Fibroblast of lung (primary cell): ENCODE measurements around the gene CCM2L.

Experiments
- EZH2 ChIP-seq: IDR thresholded peaks from 2 replicates; pipeline ENCODE4 v1.5.1; 2012; ENCODE audit warnings: low read length, control low read depth, mild to moderate bottlenecking; ENCODE audit errors: missing control alignments
- TF ChIP-seq, protein P1 (sequence below), 2 donors: IDR thresholded peaks in 1 of 2; conservative IDR thresholded peaks in 1 of 2; 1 replicate in 1 of 2; 2 replicates in 1 of 2; pipeline ENCODE4 v1.5.1; 2011 to 2012; ENCODE audit warnings: low read length in 2 of 2, control low read depth in 1 of 2, inconsistent platforms in 1 of 2, low read depth in 1 of 2, mild to moderate bottlenecking in 1 of 2

DNA sequence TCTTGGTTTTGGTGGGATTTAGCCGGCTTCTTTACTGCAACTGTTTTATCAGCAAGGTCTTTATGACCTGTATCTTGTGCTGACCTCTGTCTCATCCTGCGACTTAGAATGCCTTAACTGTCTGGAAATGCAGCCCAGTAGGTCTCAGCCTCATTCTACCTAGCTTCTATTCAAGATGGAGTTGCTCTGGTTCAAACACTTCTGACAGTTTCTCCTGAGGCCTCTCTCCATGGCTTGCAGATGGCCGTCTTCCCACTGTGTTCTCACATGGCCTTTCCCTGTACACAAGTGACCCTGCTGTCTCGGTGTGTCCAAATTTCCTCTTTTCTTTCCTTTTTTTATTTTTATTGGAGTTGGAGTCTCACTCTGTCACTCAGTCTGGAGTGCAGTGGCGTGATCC lies 4.2 kb upstream of the CCM2L start:
- TF ChIP-seq, protein P1, sequence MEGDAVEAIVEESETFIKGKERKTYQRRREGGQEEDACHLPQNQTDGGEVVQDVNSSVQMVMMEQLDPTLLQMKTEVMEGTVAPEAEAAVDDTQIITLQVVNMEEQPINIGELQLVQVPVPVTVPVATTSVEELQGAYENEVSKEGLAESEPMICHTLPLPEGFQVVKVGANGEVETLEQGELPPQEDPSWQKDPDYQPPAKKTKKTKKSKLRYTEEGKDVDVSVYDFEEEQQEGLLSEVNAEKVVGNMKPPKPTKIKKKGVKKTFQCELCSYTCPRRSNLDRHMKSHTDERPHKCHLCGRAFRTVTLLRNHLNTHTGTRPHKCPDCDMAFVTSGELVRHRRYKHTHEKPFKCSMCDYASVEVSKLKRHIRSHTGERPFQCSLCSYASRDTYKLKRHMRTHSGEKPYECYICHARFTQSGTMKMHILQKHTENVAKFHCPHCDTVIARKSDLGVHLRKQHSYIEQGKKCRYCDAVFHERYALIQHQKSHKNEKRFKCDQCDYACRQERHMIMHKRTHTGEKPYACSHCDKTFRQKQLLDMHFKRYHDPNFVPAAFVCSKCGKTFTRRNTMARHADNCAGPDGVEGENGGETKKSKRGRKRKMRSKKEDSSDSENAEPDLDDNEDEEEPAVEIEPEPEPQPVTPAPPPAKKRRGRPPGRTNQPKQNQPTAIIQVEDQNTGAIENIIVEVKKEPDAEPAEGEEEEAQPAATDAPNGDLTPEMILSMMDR (conservative IDR thresholded peaks at IDR 0.05 in 1 of 2, IDR thresholded peaks at IDR 0.05 in 1 of 2; ENCODE audit: low read depth in 1 of 2, low read length in 2 of 2), result no peak
- TF ChIP-seq EZH2, result no peak
